H9 (cell line): ENCODE results near the gene LRRC31. TPM values are rescaled to one million over a fixed set of nuclear protein-coding genes. Genes with fewer than 3 reads are reported as not detected.

Experiments used
- DNase-seq: peaks from one replicate; pipeline ENCODE4 v3.0.0-alpha.2; 2017
- H2AFZ ChIP-seq: one replicate; pipeline ENCODE4 v1.6.1; 2013; ENCODE audit warnings: mild to moderate bottlenecking, low read length, control low read depth, moderate library complexity
- H2AK5ac ChIP-seq: 2 replicates; pipeline ENCODE4 v1.6.1; 2013; ENCODE audit warnings: low read length, control low read depth, mixed read lengths; ENCODE audit not compliant: insufficient read length
- H2BK120ac ChIP-seq: one replicate; pipeline ENCODE4 v1.6.1; 2013; ENCODE audit warnings: low read depth, mild to moderate bottlenecking, low read length, control low read depth, inconsistent platforms; ENCODE audit not compliant: poor library complexity, severe bottlenecking
- H2BK12ac ChIP-seq: 2 replicates; pipeline ENCODE4 v1.6.1; 2013; ENCODE audit warnings: low read length, control low read depth, mixed read lengths, low read depth; ENCODE audit not compliant: insufficient read length
- H2BK15ac ChIP-seq: 2 replicates; pipeline ENCODE4 v1.6.1; 2013; ENCODE audit warnings: low read depth, low read length, control low read depth
- H2BK20ac ChIP-seq: one replicate; pipeline ENCODE4 v1.6.1; 2013; ENCODE audit warnings: low read depth, mild to moderate bottlenecking, low read length, control low read depth, inconsistent platforms; ENCODE audit not compliant: poor library complexity, severe bottlenecking
- H2BK5ac ChIP-seq: 2 replicates; pipeline ENCODE4 v1.6.1; 2013; ENCODE audit warnings: low read length, control low read depth, mixed read lengths; ENCODE audit not compliant: insufficient read length
- H3K14ac ChIP-seq: 2 replicates; pipeline ENCODE4 v1.6.1; 2013; ENCODE audit warnings: low read length, control low read depth; ENCODE audit not compliant: insufficient read depth
- H3K18ac ChIP-seq: 2 replicates; pipeline ENCODE4 v1.6.1; 2013; ENCODE audit warnings: low read depth, mild to moderate bottlenecking, mixed read lengths, low read length, control low read depth; ENCODE audit not compliant: insufficient read length
- H3K23ac ChIP-seq: 2 replicates; pipeline ENCODE4 v1.6.1; 2013; ENCODE audit warnings: low read length, control low read depth, mixed read lengths, low read depth; ENCODE audit not compliant: insufficient read length
- H3K23me2 ChIP-seq: 2 replicates; pipeline ENCODE4 v1.6.1; 2013; ENCODE audit warnings: low read depth, mild to moderate bottlenecking, mixed read lengths, low read length, control low read depth; ENCODE audit not compliant: insufficient read length, poor library complexity, severe bottlenecking
- H3K27ac ChIP-seq: 2 replicates; pipeline ENCODE4 v1.5.1; 2013; ENCODE audit warnings: low read length, control low read depth, mixed read lengths, low read depth; ENCODE audit not compliant: insufficient read length
- H3K27me3 ChIP-seq: 2 replicates; pipeline ENCODE4 v1.6.1; 2013; ENCODE audit warnings: low read length, control low read depth, inconsistent platforms; ENCODE audit not compliant: insufficient read depth
- H3K4ac ChIP-seq: 2 replicates; pipeline ENCODE4 v1.6.1; 2013; ENCODE audit warnings: low read depth, mild to moderate bottlenecking, control low read depth, inconsistent platforms, low read length, moderate library complexity
- H3K4me1 ChIP-seq: 2 replicates; pipeline ENCODE4 v1.6.1; 2013; ENCODE audit warnings: low read length, control low read depth, inconsistent platforms; ENCODE audit not compliant: insufficient read depth
- H3K4me2 ChIP-seq: 2 replicates; pipeline ENCODE4 v1.6.1; 2013; ENCODE audit warnings: low read length, control low read depth, mixed read lengths; ENCODE audit not compliant: insufficient read length, insufficient read depth
- H3K56ac ChIP-seq: 2 replicates; pipeline ENCODE4 v1.6.1; 2013; ENCODE audit warnings: low read depth, mild to moderate bottlenecking, mixed read lengths, low read length, control low read depth; ENCODE audit not compliant: insufficient read length
- H3K79me1 ChIP-seq: 2 replicates; pipeline ENCODE4 v1.6.1; 2013; ENCODE audit warnings: low read depth, mild to moderate bottlenecking, moderate library complexity, low read length, control low read depth, inconsistent platforms; ENCODE audit not compliant: insufficient read depth, poor library complexity, severe bottlenecking
- H3K79me2 ChIP-seq: 2 replicates; pipeline ENCODE4 v1.6.1; 2013; ENCODE audit warnings: low read length, control low read depth, inconsistent platforms; ENCODE audit not compliant: insufficient read depth
- H3K9ac ChIP-seq: 2 replicates; pipeline ENCODE4 v1.6.1; 2013; ENCODE audit warnings: low read length, control low read depth, mixed read lengths; ENCODE audit not compliant: insufficient read length; ENCODE audit errors: extremely low read depth
- H3K9me3 ChIP-seq: one replicate; pipeline ENCODE4 v1.6.1; 2013; ENCODE audit warnings: low read depth, low read length, inconsistent platforms; ENCODE audit not compliant: control insufficient read depth
- H3T11ph ChIP-seq: one replicate; pipeline ENCODE4 v1.6.1; 2013; ENCODE audit warnings: mild to moderate bottlenecking, low read length, control low read depth, inconsistent platforms
- H4K20me1 ChIP-seq: one replicate; pipeline ENCODE4 v1.6.1; 2013; ENCODE audit not compliant: control insufficient read depth, insufficient read length, insufficient read depth
- H4K5ac ChIP-seq: 2 replicates; pipeline ENCODE4 v1.6.1; 2013; ENCODE audit warnings: low read depth, mild to moderate bottlenecking, mixed read lengths, low read length, control low read depth; ENCODE audit not compliant: insufficient read length
- H4K8ac ChIP-seq: replicated peaks from 2 replicates; pipeline ENCODE4 v1.6.1; 2013; ENCODE audit warnings: low read length, control low read depth, mixed read lengths, low read depth; ENCODE audit not compliant: insufficient read length
- H4K91ac ChIP-seq: 2 replicates; pipeline ENCODE4 v1.6.1; 2013; ENCODE audit warnings: low read depth, mild to moderate bottlenecking, moderate library complexity, mixed read lengths, low read length, control low read depth; ENCODE audit not compliant: insufficient read length
- H3K27ac Mint-ChIP-seq, 3 experiments: 2 replicates in 2 of 3; 3 replicates in 1 of 3; pipeline ENCODE4 v1.8.0; 2020 to 2021; ENCODE audit warnings: mixed read lengths in 3 of 3, mild to moderate bottlenecking in 1 of 3, moderate library complexity in 1 of 3
- H3K27me3 Mint-ChIP-seq: 2 replicates; pipeline ENCODE4 v1.8.0; 2021; ENCODE audit warnings: low read depth, mild to moderate bottlenecking, moderate library complexity, mixed read lengths
- H3K36me3 Mint-ChIP-seq, 3 experiments: 2 replicates in 2 of 3; 3 replicates in 1 of 3; pipeline ENCODE4 v1.8.0; 2020 to 2021; ENCODE audit warnings: low read depth in 3 of 3, mixed read lengths in 3 of 3; ENCODE audit not compliant: insufficient read depth in 1 of 3
- H3K4me1 Mint-ChIP-seq, 2 experiments: 2 replicates each; pipeline ENCODE4 v1.8.0; 2020; ENCODE audit warnings: mixed read lengths in 2 of 2
- H3K4me3 Mint-ChIP-seq, 2 experiments: 2 replicates in 1 of 2; 3 replicates in 1 of 2; pipeline ENCODE4 v1.8.0; 2020 to 2021; ENCODE audit warnings: mild to moderate bottlenecking in 2 of 2, mixed read lengths in 2 of 2, moderate library complexity in 1 of 2
- H3K9me3 Mint-ChIP-seq, 2 experiments: 2 replicates in 1 of 2; 3 replicates in 1 of 2; pipeline ENCODE4 v1.8.0; 2020; ENCODE audit warnings: mild to moderate bottlenecking in 2 of 2, mixed read lengths in 2 of 2, moderate library complexity in 1 of 2
- CTCF ChIP-seq: fragments of 200-600 bp; sonication (generic); conservative IDR thresholded peaks from 3 replicates; pipeline ENCODE4 v1.8.0; 2021; ENCODE audit warnings: antibody characterized with exemption, mild to moderate bottlenecking
- WGBS: extraction: QIAGEN DNeasy Blood & Tissue Kit; methylation state at CpG from one replicate; pipeline ENCODE4 v1.1.7; 2013; ENCODE audit warnings: missing lambda C conversion rate, low lambda C conversion rate, mixed read lengths; ENCODE audit not compliant: insufficient read length; ENCODE audit errors: extremely low coverage; 5-methylcytosine and 5-hydroxymethylcytosine counted together
- total RNA-seq: library from RNA; stranded (reverse); gene quantifications from 2 replicates; pipeline ENCODE4 v1.2.1, GENCODE V29; 2021

The LRRC31 gene
- total RNA-seq, 1 experiment from 2014 or later: not detected

GRCh38 chr3:169901453-169901852, 31.7 kb upstream of the LRRC31 start:
- Histone ChIP-seq H2BK20ac (no peak overlapping the region), H3K4ac (no peak overlapping the region), H2BK15ac (no peak overlapping the region), H3K18ac (no peak overlapping the region), H2BK120ac (no peak overlapping the region), H3K4me1 (no peaks in the 10 kb centered on the region), H3K79me1 (no peaks in the 10 kb centered on the region), H3K27ac (no peak overlapping the region), H4K5ac (no peak overlapping the region), H3K27me3 (no peaks in the 10 kb centered on the region), H4K20me1 (no peaks in the 10 kb centered on the region), H3K4me2 (no peak overlapping the region), H3K23ac (no peak overlapping the region), H3K14ac (no peak overlapping the region), H3K56ac (no peak overlapping the region), H3K9me3 (peaks cover 9% of the 10 kb centered on the region), H3K23me2 (no peaks in the 10 kb centered on the region), H4K91ac (no peak overlapping the region), H3K79me2 (no peaks in the 10 kb centered on the region), H3T11ph (no peak overlapping the region), H4K8ac (no peak overlapping the region), H2AK5ac (no peak overlapping the region), H2BK12ac (no peak overlapping the region), H2BK5ac (no peak overlapping the region), H2AFZ (no peak overlapping the region), H3K9ac (no peak overlapping the region)
- H3K27ac Mint-ChIP-seq: no peak overlapping the region
- WGBS: no CpG with 5 or more reads among the region's 1 CpG
- peaks cover 2 to 3% of the 10 kb centered on the region in 2 experiments; a peak in 3 of 4 replicates for H3K4me1 Mint-ChIP-seq
- H3K9me3 Mint-ChIP-seq: peaks cover 22 to 31% of the 10 kb centered on the region in 2 experiments
- TF ChIP-seq CTCF: no peak
- H3K27me3 Mint-ChIP-seq: no peaks in the 10 kb centered on the region; the same call in 1 of the 2 replicates
- H3K4me3 Mint-ChIP-seq: no peak overlapping the region
- H3K36me3 Mint-ChIP-seq: peaks cover 11 to 21% (median 12%) of the 10 kb centered on the region in 3 experiments
- DNase-seq: no peak
